Measurements from ENCODE around the gene ZNF276. TPM values are rescaled to one million over a fixed set of nuclear protein-coding genes. Genes with fewer than 3 reads are reported as not detected.
A peak's percentile ranks its signal among the peaks of the same experiment; 100 is the strongest.
"Not testable (repeated sequence)": the region's sequence is repeated elsewhere in the genome, so short reads cannot be mapped to it uniquely, and the experiment has no call there.

The ZNF276 gene
- polyA plus RNA-seq, 1 experiment: 8.5 TPM

GRCh38 chr16:89697161-89697615, 24.1 kb upstream of the ZNF276 start:
- Histone ChIP-seq H3K27me3 (ENCODE audit: control insufficient read depth, insufficient read depth, low read length) (no peaks in the 10 kb centered on the region), H3K36me3 (ENCODE audit: control insufficient read depth, insufficient read depth, low read length) (peaks cover 33% of the 10 kb centered on the region), H3K4me3 (ENCODE audit: low read depth, low read length) (no peak overlapping the region)
- ChIA-PET CTCF (interaction anchor here (5.9 kb wide), 1 partner anchor 165 kb away, joined by 74 read pairs; no protein-coding TSS in a partner anchor), POLR2A (no interaction called here)
- no peak for DNase-seq (ENCODE audit: low read depth)
- TF ChIP-seq, protein P1, sequence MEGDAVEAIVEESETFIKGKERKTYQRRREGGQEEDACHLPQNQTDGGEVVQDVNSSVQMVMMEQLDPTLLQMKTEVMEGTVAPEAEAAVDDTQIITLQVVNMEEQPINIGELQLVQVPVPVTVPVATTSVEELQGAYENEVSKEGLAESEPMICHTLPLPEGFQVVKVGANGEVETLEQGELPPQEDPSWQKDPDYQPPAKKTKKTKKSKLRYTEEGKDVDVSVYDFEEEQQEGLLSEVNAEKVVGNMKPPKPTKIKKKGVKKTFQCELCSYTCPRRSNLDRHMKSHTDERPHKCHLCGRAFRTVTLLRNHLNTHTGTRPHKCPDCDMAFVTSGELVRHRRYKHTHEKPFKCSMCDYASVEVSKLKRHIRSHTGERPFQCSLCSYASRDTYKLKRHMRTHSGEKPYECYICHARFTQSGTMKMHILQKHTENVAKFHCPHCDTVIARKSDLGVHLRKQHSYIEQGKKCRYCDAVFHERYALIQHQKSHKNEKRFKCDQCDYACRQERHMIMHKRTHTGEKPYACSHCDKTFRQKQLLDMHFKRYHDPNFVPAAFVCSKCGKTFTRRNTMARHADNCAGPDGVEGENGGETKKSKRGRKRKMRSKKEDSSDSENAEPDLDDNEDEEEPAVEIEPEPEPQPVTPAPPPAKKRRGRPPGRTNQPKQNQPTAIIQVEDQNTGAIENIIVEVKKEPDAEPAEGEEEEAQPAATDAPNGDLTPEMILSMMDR (IDR thresholded peaks at IDR 0.05; ENCODE audit: insufficient read depth, low read depth, low read length): no peak

DNA sequence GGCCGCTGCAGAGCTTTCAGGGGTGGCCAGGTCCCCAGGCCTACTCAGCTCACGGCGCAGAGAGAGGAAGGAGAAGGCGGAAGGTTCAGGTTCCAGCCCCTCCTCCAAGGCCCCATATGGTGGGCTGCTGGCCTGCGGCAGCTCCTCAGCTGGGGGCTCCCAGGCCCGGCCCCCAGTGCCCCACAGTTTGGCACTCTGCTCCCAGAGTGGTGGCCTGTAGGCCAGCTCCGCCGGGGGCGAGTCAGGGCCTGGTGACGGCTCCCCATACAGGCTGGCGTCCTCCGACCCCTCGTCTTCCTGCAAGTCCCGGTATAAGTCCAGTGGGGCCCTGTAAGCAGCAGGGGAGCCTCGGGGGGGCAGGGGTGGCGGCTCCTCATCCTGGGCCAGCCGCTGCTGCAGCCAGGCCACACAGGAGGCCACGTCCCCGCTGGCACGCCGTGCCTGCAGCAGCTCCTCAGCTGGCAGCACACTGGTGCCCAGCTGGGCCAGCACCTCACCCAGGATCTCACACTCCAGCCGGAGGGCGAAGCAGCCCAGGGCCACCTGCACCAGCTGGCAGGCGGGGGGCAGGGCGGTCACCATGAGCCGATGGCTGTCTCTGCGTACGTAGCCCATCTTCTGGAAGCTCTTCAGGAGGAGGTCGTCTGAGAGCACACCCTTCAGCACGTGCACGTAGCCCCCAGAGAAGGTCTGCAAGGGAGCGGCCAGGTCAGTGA, 23.6 kb upstream of the ZNF276 start:
- H3K27me3 ChIP-seq (ENCODE audit: control insufficient read depth, insufficient read depth, low read length): no peaks in the 10 kb centered on the region
- DNase-seq (ENCODE audit: low read depth): no peak
- TF ChIP-seq, protein P1 (IDR thresholded peaks at IDR 0.05; ENCODE audit: insufficient read depth, low read depth, low read length): no peak
- ChIA-PET POLR2A (no interaction called here), CTCF (interaction anchor here (0.6 to 5.9 kb wide), 3 partner anchors 122 to 226 kb away, joined by 3 to 74 read pairs (median 5); no protein-coding TSS in a partner anchor)
- peaks cover 31% of the 10 kb centered on the region for H3K36me3 ChIP-seq (ENCODE audit: control insufficient read depth, insufficient read depth, low read length)
- H3K4me3 ChIP-seq (ENCODE audit: low read depth, low read length): no peak overlapping the region

- CTCF ChIA-PET: interaction anchor here (0.6 to 5.9 kb wide), 5 partner anchors 9 to 227 kb away, joined by 3 to 74 read pairs (median 6); no protein-coding TSS in a partner anchor
- POLR2A ChIA-PET; H3K4me3 ChIP-seq (ENCODE audit: low read depth, low read length); DNase-seq (ENCODE audit: low read depth); H3K27me3 ChIP-seq (ENCODE audit: control insufficient read depth, insufficient read depth, low read length): not testable (repeated sequence)
- H3K36me3 ChIP-seq (ENCODE audit: control insufficient read depth, insufficient read depth, low read length): peaks cover 25% of the 10 kb centered on the region
Measured at GRCh38 chr16:89698717-89699116, 22.6 kb upstream of the ZNF276 start.

GRCh38 chr16:89699629-89700099, 21.7 kb upstream of the ZNF276 start:
- POLR2A ChIA-PET; H3K4me3 ChIP-seq (ENCODE audit: low read depth, low read length); DNase-seq (ENCODE audit: low read depth); H3K27me3 ChIP-seq (ENCODE audit: control insufficient read depth, insufficient read depth, low read length): not testable (repeated sequence)
- peaks cover 18% of the 10 kb centered on the region for H3K36me3 ChIP-seq (ENCODE audit: control insufficient read depth, insufficient read depth, low read length)
- CTCF ChIA-PET: interaction anchor here (0.8 to 5.9 kb wide), 19 partner anchors 10 to 222 kb away, joined by 3 to 74 read pairs (median 6); partner anchors contain the start of genes CDK10, CPNE7, TCF25 and VPS9D1

- H3K27me3 ChIP-seq (ENCODE audit: control insufficient read depth, insufficient read depth, low read length): no peaks in the 10 kb centered on the region
- ChIA-PET CTCF (interaction anchor here (0.7 to 5.9 kb wide), 27 partner anchors 10 to 222 kb away, joined by 3 to 74 read pairs (median 5); partner anchors contain the start of genes CDK10, CPNE7, TCF25 and VPS9D1), POLR2A (no interaction called here)
- peak overlapping the region; percentile 95 for H3K4me3 ChIP-seq (ENCODE audit: low read depth, low read length)
- H3K36me3 ChIP-seq (ENCODE audit: control insufficient read depth, insufficient read depth, low read length): peaks cover 17% of the 10 kb centered on the region
- peak; percentile 81 for DNase-seq (ENCODE audit: low read depth)
- TF ChIP-seq, protein P1 (IDR thresholded peaks at IDR 0.05; ENCODE audit: insufficient read depth, low read depth, low read length): peak; percentile 82
Measured at GRCh38 chr16:89700100-89700648, 21.2 kb upstream of the ZNF276 start.
